Rectal smooth muscle tissue (tissue), 1 donor: ENCODE results near the gene ORC3.
A peak's percentile ranks its signal among the peaks of the same experiment; 100 is the strongest.
"Not testable (repeated sequence)": the region's sequence is repeated elsewhere in the genome, so short reads cannot be mapped to it uniquely, and the experiment has no call there.

Experiments used
- H3K27ac ChIP-seq: one replicate; pipeline ENCODE4 v1.7.0; 2013; ENCODE audit warnings: low read depth, low read length, inconsistent platforms
- H3K27me3 ChIP-seq: one replicate; pipeline ENCODE4 v1.7.0; 2013; ENCODE audit warnings: low read length; ENCODE audit not compliant: control insufficient read depth, insufficient read depth
- H3K36me3 ChIP-seq: one replicate; pipeline ENCODE4 v1.7.0; 2013; ENCODE audit warnings: low read length; ENCODE audit not compliant: control insufficient read depth, insufficient read depth
- H3K4me1 ChIP-seq: one replicate; pipeline ENCODE4 v1.7.0; 2013; ENCODE audit warnings: low read length; ENCODE audit not compliant: control insufficient read depth, insufficient read depth
- H3K4me3 ChIP-seq: one replicate; pipeline ENCODE4 v1.7.0; 2013; ENCODE audit warnings: low read length
- H3K9ac ChIP-seq: one replicate; pipeline ENCODE4 v1.7.0; 2013; ENCODE audit warnings: low read length

The ORC3 gene

GRCh38 chr6:87687296-87687695 lies 97.4 kb downstream of the ORC3 start:
- Histone ChIP-seq H3K4me1 (peaks cover 5% of the 10 kb centered on the region), H3K27me3 (no peaks in the 10 kb centered on the region), H3K4me3 (no peak overlapping the region), H3K36me3 (no peaks in the 10 kb centered on the region), H3K9ac (no peak overlapping the region), H3K27ac (no peak overlapping the region)

- not testable (repeated sequence) for H3K27ac ChIP-seq, H3K27me3 ChIP-seq, H3K9ac ChIP-seq, H3K4me1 ChIP-seq, H3K4me3 ChIP-seq, H3K36me3 ChIP-seq
Measured at GRCh38 chr6:87687893-87688292, 98.0 kb downstream of the ORC3 start.

- Histone ChIP-seq H3K9ac (no peak overlapping the region), H3K36me3 (no peaks in the 10 kb centered on the region), H3K27me3 (no peaks in the 10 kb centered on the region), H3K4me1 (peaks cover 6% of the 10 kb centered on the region), H3K27ac (no peak overlapping the region), H3K4me3 (no peak overlapping the region)
Measured at GRCh38 chr6:87690441-87690840, 100.5 kb downstream of the ORC3 start.

- H3K4me3 ChIP-seq = no peak overlapping the region
- H3K36me3 ChIP-seq = no peaks in the 10 kb centered on the region
- no peak overlapping the region for H3K27ac ChIP-seq
- H3K9ac ChIP-seq = no peak overlapping the region
- no peaks in the 10 kb centered on the region for H3K27me3 ChIP-seq
- H3K4me1 ChIP-seq = peaks cover 7% of the 10 kb centered on the region
Measured at GRCh38 chr6:87692086-87692485, 102.2 kb downstream of the ORC3 start.

GRCh38 chr6:87696817-87697216 lies 106.9 kb downstream of the ORC3 start:
- H3K27ac ChIP-seq, H3K9ac ChIP-seq, H3K36me3 ChIP-seq, H3K27me3 ChIP-seq, H3K4me3 ChIP-seq: not testable (repeated sequence)
- H3K4me1 ChIP-seq = peaks cover 16% of the 10 kb centered on the region

GRCh38 chr6:87697581-87698546 lies 107.9 kb downstream of the ORC3 start:
- Histone ChIP-seq H3K4me1 (peaks cover 13% of the 10 kb centered on the region), H3K27ac (no peak overlapping the region)

GRCh38 chr6:87698547-87699006 lies 108.6 kb downstream of the ORC3 start:
- peaks cover 2% of the 10 kb centered on the region for H3K36me3 ChIP-seq
- no peak overlapping the region for H3K27ac ChIP-seq
- H3K27me3 ChIP-seq = no peaks in the 10 kb centered on the region
- no peak overlapping the region for H3K9ac ChIP-seq
- peak overlapping the region; percentile 37 for H3K4me3 ChIP-seq
- peaks cover 13% of the 10 kb centered on the region for H3K4me1 ChIP-seq

More at GRCh38 chr6:87697581-87698546, 107.9 kb downstream of the ORC3 start:
- H3K27me3 ChIP-seq = no peaks in the 10 kb centered on the region
- peaks cover 2% of the 10 kb centered on the region for H3K36me3 ChIP-seq
- peak overlapping the region; percentile 37 for H3K4me3 ChIP-seq
- no peak overlapping the region for H3K9ac ChIP-seq

GRCh38 chr6:87699576-87699975 lies 109.6 kb downstream of the ORC3 start:
- Histone ChIP-seq H3K36me3 (peaks cover 2% of the 10 kb centered on the region), H3K4me1 (peaks cover 13% of the 10 kb centered on the region), H3K4me3 (peak overlapping the region; percentile 98), H3K27ac (no peak overlapping the region), H3K27me3 (no peaks in the 10 kb centered on the region), H3K9ac (no peak overlapping the region)

- peaks cover 11% of the 10 kb centered on the region for H3K4me1 ChIP-seq
- peaks cover 2% of the 10 kb centered on the region for H3K36me3 ChIP-seq
- H3K4me3 ChIP-seq = peak overlapping the region; percentile 98
- H3K27me3 ChIP-seq = no peaks in the 10 kb centered on the region
- H3K27ac ChIP-seq = peak overlapping the region; percentile 98
- peak overlapping the region; percentile 88 for H3K9ac ChIP-seq
Measured at GRCh38 chr6:87700397-87701343, 110.7 kb downstream of the ORC3 start.

GRCh38 chr6:87701344-87701675 lies 111.4 kb downstream of the ORC3 start:
- Histone ChIP-seq H3K4me1 (peaks cover 11% of the 10 kb centered on the region), H3K4me3 (peak overlapping the region; percentile 98), H3K36me3 (peaks cover 2% of the 10 kb centered on the region), H3K27me3 (no peaks in the 10 kb centered on the region), H3K9ac (peak overlapping the region; percentile 88), H3K27ac (peak overlapping the region; percentile 98)

- Histone ChIP-seq H3K4me3 (peak within 1 kb of the TSS; percentile 98), H3K36me3 (peaks cover 2% of the 10 kb centered on the region), H3K4me1 (peaks cover 11% of the 10 kb centered on the region), H3K9ac (peak within 1 kb of the TSS; percentile 88), H3K27ac (peak within 1 kb of the TSS; percentile 98), H3K27me3 (no peaks in the 10 kb centered on the region)
Measured at GRCh38 chr6:87701676-87702588, 112.0 kb downstream of the ORC3 start, which contains the start of gene AKIRIN2. Gene AKIRIN2, minus strand, starts transcription at chr6:87702233. Its CDS starts 549 bp downstream, at chr6:87701684.
